GM19468 (cell line): ENCODE results near the gene ETS1.

Experiments used
- ATAC-seq: cut with Tn5 transposase; IDR thresholded peaks from one replicate; pipeline ENCODE4 v1.9.1; 2021; ENCODE audit warnings: mild to moderate bottlenecking, moderate library complexity, moderate number of reproducible peaks; ENCODE audit not compliant: unreplicated experiment; ENCODE audit errors: extremely low read depth

The ETS1 gene

GRCh38 chr11:128587415-128587814 is at the start of gene ETS1:
Gene ETS1 (minus strand): TSS chr11:128587558. CDS start chr11:128573130, 14,428 bp downstream.
- no peak for ATAC-seq

GRCh38 chr11:128634395-128634794 is 47.0 kb upstream of the ETS1 start:
- no peak for ATAC-seq

GRCh38 chr11:128633384-128633965 is 46.1 kb upstream of the ETS1 start:
- no peak for ATAC-seq

GRCh38 chr11:128632141-128632791 is 44.9 kb upstream of the ETS1 start:
- ATAC-seq = no peak

- peak; percentile 67 for ATAC-seq
These were observed 43.2 kb upstream of the ETS1 start for GRCh38 chr11:128630367-128631230.

- ATAC-seq = no peak
These were observed 42.3 kb upstream of the ETS1 start for GRCh38 chr11:128629516-128630106.

GRCh38 chr11:128628686-128629085 is 41.3 kb upstream of the ETS1 start:
- ATAC-seq = peak; percentile 10

- no peak for ATAC-seq
These were observed 40.9 kb upstream of the ETS1 start for GRCh38 chr11:128628325-128628673.

- ATAC-seq = no peak
These were observed 40.4 kb upstream of the ETS1 start for GRCh38 chr11:128627666-128628324.

- no peak for ATAC-seq
These were observed 39.7 kb upstream of the ETS1 start for GRCh38 chr11:128626913-128627665.

- no peak for ATAC-seq
These were observed 38.4 kb upstream of the ETS1 start for GRCh38 chr11:128625746-128626145.

- no peak for ATAC-seq
These were observed 38.0 kb upstream of the ETS1 start for GRCh38 chr11:128625326-128625725.

GRCh38 chr11:128624269-128625175 is 37.2 kb upstream of the ETS1 start:
- ATAC-seq = no peak

- ATAC-seq = no peak
These were observed 35.7 kb upstream of the ETS1 start for GRCh38 chr11:128623091-128623490.

- ATAC-seq = no peak
These were observed 34.5 kb upstream of the ETS1 start for GRCh38 chr11:128621601-128622501.

GRCh38 chr11:128620309-128621100 is 33.1 kb upstream of the ETS1 start:
- no peak for ATAC-seq
